Loucy (cell line): Measurements from ENCODE around the gene SLC30A3.

Experiments
- CTCF ChIP-seq: fragments of 200-600 bp; sonication (generic); conservative IDR thresholded peaks from 2 replicates; pipeline ENCODE4 v1.5.1; 2014; ENCODE audit warnings: mild to moderate bottlenecking, antibody characterized with exemption, low read length
- EZH2phosphoT487 ChIP-seq: fragments of 200-600 bp; IDR thresholded peaks from 2 replicates; pipeline ENCODE4 v1.6.1; 2018; ENCODE audit warnings: antibody characterized with exemption, mild to moderate bottlenecking, moderate library complexity, borderline replicate concordance

DNA sequence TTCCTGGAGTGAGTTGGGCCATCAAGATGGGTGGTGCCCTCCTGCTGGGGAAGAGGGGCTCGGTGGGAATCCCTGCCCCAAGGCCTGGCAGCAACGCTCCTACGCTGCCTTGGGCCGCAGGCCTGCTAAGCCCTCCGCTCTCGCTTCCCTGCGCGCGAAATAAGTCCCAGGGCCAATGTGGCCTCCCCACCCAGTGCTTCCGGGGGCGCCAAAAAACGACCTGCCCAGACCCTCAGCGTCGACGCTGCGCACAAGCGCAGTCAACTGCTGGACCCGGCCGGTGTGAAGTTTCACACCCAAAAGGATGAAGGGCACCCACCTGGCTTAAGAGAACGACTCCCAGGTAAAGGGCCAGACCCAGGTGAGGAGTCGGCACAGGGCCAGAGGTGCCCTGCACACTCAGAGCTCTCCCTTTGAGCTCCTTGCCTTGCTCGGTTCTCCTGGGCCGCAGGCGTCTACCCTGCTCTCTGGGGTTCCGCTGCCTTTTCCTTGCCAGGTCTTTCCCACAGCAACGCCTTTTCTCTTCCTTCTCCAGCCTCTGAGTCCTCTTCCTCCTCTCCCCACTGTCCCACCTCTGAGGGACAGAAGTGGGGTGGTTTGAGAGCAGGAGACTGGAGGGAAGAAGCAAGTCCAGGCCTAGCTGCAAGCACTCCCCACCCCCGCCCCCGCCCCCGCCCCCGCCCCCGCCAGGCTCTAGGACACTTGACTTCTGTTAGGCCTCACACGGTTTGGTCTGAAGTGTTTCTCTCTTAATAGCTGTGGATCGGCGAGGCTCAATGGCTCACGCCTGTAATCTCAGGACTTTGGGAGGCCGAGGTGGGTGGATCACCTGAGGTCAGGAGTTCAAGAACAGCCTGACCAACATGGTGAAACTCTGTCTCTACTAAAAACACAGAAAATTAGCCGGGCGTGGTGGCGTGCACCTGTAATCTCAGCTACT, 12.6 kb upstream of the SLC30A3 start, which contains the start of gene DNAJC5G:
- TF ChIP-seq CTCF = no peak
- no peak for TF ChIP-seq EZH2phosphoT487
